Activated B cell treated with CpG ODN at 0.5 μM for 24 hours (primary cell): ENCODE results near the gene CYS1. TPM values are rescaled to one million over a fixed set of nuclear protein-coding genes. Genes with fewer than 3 reads are reported as not detected.
"Not testable (repeated sequence)": the region's sequence is repeated elsewhere in the genome, so short reads cannot be mapped to it uniquely, and the experiment has no call there.

Experiments used
- ATAC-seq: fragments of 200-7000 bp; cut with Tn5 transposase; one replicate; pipeline ENCODE4 v1.10.0; 2021; ENCODE audit warnings: low read depth, mild to moderate bottlenecking, moderate library complexity
- CTCF ChIA-PET: fragments of 350-600 bp; sonication (Branson Sonifier 250); formaldehyde crosslinking; loops from one replicate; lab custom pipeline; 2021; ENCODE audit warnings: antibody characterized with exemption; lab: Charles Lee
- POLR2A ChIA-PET: fragments of 350-600 bp; sonication (Branson Sonifier 250); formaldehyde crosslinking; loops from one replicate; lab custom pipeline; 2021; ENCODE audit warnings: antibody characterized with exemption; lab: Charles Lee
- DNase-seq: peaks from one replicate; pipeline ENCODE4 v3.0.0; 2022
- H3K27ac Mint-ChIP-seq: one replicate; pipeline ENCODE4 v1.8.0; 2020; ENCODE audit warnings: mixed read lengths
- H3K27me3 Mint-ChIP-seq: one replicate; pipeline ENCODE4 v1.8.0; 2021; ENCODE audit warnings: mixed read lengths
- H3K36me3 Mint-ChIP-seq: one replicate; pipeline ENCODE4 v1.8.0; 2021; ENCODE audit warnings: low read depth, mixed read lengths
- H3K4me1 Mint-ChIP-seq: one replicate; pipeline ENCODE4 v1.8.0; 2021; ENCODE audit warnings: mixed read lengths
- H3K4me3 Mint-ChIP-seq: one replicate; pipeline ENCODE4 v1.8.0; 2020; ENCODE audit warnings: mild to moderate bottlenecking, mixed read lengths
- H3K9me3 Mint-ChIP-seq: one replicate; pipeline ENCODE4 v1.8.0; 2020; ENCODE audit warnings: mixed read lengths
- intact Hi-C: fragments of 100-400 bp; cut with micrococcal nuclease; formaldehyde crosslinking; loops from one replicate; pipeline ENCODE4 v1.15.1; 2024
- total RNA-seq: library from RNA; stranded (reverse); gene quantifications from 2 replicates; pipeline ENCODE4 v1.2.3, GENCODE V29; 2022
- TF ChIP-seq, protein P1 (sequence below): fragments of 200-600 bp; IDR thresholded peaks from one replicate; pipeline ENCODE4 v1.8.0; 2022; ENCODE audit warnings: antibody characterized with exemption, mild to moderate bottlenecking

The CYS1 gene
- total RNA-seq, 1 donor from 2014 or later: 0.42 TPM

DNA sequence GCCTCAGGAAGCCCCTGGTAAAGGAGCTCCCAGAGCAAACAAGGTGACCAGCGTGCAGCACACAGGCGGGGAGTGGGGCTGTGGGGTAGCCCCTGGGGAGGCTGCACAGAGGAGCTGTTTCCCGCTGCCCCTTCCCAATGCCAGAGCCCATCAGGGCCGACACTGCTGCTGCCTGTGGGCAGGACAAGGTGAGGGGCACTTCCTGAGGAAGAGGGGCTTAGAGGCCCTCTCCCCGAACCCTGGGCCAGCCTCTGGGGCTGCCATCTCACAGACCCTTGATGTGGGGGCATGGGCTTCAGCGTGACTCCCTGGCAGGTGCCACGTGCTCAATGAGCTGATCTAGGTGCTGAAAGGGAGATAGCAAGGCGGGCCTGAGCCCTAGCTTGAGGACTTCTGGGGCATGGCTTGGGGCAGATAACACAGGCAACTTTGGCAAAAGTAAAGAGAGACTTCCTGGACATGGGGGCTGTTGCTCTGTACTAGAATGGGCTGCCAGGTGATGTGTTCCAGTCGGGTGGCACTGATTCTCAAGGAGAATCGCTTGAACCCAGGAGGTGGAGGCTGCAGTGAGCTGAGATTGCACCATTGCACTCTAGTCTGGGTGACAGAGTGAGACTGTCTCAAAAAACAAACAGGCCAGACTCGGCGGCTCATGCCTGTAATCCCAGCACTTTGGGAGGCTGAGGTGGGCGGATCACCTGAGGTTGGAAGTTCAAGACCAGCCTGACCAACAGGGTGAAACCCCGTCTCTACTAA lies 46.8 kb downstream of the CYS1 start:
- ATAC-seq (no peak), DNase-seq (no peak)
- H3K4me1 Mint-ChIP-seq: peaks cover 57% of the 10 kb centered on the region
- POLR2A ChIA-PET: interaction anchor here (0.5 kb wide), 1 partner anchor 47 kb away, joined by 5 read pairs; no protein-coding TSS in a partner anchor
- TF ChIP-seq, protein P1, sequence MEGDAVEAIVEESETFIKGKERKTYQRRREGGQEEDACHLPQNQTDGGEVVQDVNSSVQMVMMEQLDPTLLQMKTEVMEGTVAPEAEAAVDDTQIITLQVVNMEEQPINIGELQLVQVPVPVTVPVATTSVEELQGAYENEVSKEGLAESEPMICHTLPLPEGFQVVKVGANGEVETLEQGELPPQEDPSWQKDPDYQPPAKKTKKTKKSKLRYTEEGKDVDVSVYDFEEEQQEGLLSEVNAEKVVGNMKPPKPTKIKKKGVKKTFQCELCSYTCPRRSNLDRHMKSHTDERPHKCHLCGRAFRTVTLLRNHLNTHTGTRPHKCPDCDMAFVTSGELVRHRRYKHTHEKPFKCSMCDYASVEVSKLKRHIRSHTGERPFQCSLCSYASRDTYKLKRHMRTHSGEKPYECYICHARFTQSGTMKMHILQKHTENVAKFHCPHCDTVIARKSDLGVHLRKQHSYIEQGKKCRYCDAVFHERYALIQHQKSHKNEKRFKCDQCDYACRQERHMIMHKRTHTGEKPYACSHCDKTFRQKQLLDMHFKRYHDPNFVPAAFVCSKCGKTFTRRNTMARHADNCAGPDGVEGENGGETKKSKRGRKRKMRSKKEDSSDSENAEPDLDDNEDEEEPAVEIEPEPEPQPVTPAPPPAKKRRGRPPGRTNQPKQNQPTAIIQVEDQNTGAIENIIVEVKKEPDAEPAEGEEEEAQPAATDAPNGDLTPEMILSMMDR: no peak
- CTCF ChIA-PET: interaction anchor here (1.3 kb wide), 1 partner anchor 48 kb away, joined by 3 read pairs; no protein-coding TSS in a partner anchor
- no peaks in the 10 kb centered on the region for H3K36me3 Mint-ChIP-seq
- no peak overlapping the region for H3K27ac Mint-ChIP-seq
- intact Hi-C loops: no loop called here
- no peak overlapping the region for H3K4me3 Mint-ChIP-seq
- H3K27me3 Mint-ChIP-seq: no peaks in the 10 kb centered on the region
- H3K9me3 Mint-ChIP-seq: no peaks in the 10 kb centered on the region

DNA sequence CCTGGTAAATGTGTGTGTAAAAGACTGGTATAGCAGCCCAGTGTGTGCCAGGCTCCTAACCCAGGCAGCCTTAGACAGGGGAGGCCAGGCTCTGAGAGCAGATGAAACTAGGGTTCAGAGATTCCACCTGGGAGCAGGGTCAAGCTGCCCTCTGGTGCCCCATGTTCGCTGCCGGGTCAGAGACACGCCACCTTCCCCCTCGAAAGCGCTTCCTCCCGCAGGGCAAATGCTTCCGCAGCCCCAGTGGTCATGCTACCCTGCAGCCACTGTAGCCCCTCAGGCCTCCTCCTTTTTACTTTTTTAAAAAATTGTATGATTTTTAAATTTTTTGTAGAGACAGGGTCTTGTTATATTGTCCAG lies 47.5 kb downstream of the CYS1 start:
- no peaks in the 10 kb centered on the region for H3K9me3 Mint-ChIP-seq
- CTCF ChIA-PET: interaction anchor here (1.3 kb wide), 1 partner anchor 47 kb away, joined by 3 read pairs; no protein-coding TSS in a partner anchor
- intact Hi-C loops: no loop called here
- ATAC-seq (no peak), DNase-seq (no peak)
- POLR2A ChIA-PET: no interaction called here
- H3K4me1 Mint-ChIP-seq: peaks cover 63% of the 10 kb centered on the region
- TF ChIP-seq, protein P1: no peak
- H3K4me3 Mint-ChIP-seq: no peak overlapping the region
- no peaks in the 10 kb centered on the region for H3K27me3 Mint-ChIP-seq
- H3K36me3 Mint-ChIP-seq: no peaks in the 10 kb centered on the region
- no peak overlapping the region for H3K27ac Mint-ChIP-seq

DNA sequence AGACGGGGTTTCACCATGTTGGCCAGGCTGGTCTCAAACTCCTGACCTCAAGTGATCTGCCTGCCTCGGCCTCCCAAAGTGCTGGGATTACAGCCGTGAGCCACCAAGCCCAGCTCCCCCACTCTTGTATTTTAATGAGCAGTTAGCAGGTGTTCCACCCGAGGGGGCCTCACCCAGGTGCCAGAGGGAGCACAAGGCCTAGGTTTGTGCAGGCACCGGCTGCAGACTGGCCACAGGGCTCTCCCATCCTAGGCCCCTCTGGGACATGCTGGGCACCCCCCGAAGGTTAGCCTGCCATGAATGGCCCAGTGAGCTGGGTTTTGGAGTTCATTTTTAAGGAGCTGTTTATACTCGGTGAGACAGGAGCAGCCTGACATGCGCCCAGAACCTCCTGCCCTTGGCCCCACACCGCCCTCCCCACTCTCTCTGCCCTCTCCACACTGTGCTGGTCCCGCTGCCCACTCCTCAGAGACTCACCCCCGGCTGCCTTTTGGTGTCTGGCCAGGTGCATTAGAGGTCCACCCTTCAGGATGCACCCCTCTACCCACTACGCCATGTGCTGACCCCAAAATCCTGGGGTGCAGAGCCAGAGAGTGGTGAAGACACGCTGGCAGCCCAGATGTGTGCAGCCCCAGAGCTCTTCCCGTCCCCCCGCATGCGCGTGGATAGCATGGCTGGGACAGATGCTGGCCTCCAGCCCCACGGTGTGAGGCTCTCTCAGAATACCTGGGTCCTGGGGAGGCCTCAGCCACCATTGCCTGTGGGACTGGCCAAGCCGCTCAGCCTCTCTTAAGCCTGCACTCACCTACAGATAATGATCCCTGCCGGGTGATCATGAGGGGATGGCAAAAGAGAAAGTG lies 48.1 kb downstream of the CYS1 start:
- Mint-ChIP-seq H3K27ac (no peak overlapping the region), H3K9me3 (no peaks in the 10 kb centered on the region), H3K27me3 (no peaks in the 10 kb centered on the region), H3K36me3 (no peaks in the 10 kb centered on the region), H3K4me1 (peaks cover 63% of the 10 kb centered on the region), H3K4me3 (no peak overlapping the region)
- CTCF ChIA-PET: interaction anchor here (0.9 kb wide), 1 partner anchor 217 kb away, joined by 3 read pairs; no protein-coding TSS in a partner anchor
- POLR2A ChIA-PET: interaction anchor here (4.6 kb wide), 1 partner anchor 12 kb away, joined by 52 read pairs; the partner anchor contains the start of gene KLF11
- no peak for DNase-seq
- TF ChIP-seq, protein P1: no peak
- no peak for ATAC-seq
- intact Hi-C loops: no loop called here

DNA sequence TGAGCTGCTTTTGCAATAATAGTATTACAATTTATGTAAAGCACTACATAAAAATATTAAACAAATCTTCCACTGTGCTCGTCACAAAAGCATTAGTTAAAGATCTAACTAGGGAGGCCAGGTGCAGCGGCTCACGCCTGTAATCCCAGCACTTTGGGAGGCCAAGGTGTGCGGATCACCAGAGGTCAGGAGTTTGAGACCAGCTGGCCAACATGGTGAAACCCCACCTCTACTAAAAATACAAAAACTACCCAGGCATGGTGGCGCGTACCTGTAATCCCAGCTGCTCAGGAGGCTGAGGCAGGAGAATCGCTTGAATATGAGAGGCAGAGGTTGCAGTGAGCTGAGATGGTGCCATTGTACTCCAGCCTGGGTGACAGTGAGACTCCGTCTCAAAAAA lies 49.4 kb downstream of the CYS1 start:
- H3K27me3 Mint-ChIP-seq, H3K27ac Mint-ChIP-seq, ATAC-seq, DNase-seq, H3K36me3 Mint-ChIP-seq, intact Hi-C loops, H3K9me3 Mint-ChIP-seq, CTCF ChIA-PET: not testable (repeated sequence)
- Mint-ChIP-seq H3K4me3 (peak overlapping the region; percentile 38), H3K4me1 (peaks cover 58% of the 10 kb centered on the region)
- POLR2A ChIA-PET: interaction anchor here (0.6 to 4.6 kb wide), 3 partner anchors 13 to 475 kb away, joined by 3 to 52 read pairs (median 5); partner anchors contain the start of genes ADAM17 and KLF11

DNA sequence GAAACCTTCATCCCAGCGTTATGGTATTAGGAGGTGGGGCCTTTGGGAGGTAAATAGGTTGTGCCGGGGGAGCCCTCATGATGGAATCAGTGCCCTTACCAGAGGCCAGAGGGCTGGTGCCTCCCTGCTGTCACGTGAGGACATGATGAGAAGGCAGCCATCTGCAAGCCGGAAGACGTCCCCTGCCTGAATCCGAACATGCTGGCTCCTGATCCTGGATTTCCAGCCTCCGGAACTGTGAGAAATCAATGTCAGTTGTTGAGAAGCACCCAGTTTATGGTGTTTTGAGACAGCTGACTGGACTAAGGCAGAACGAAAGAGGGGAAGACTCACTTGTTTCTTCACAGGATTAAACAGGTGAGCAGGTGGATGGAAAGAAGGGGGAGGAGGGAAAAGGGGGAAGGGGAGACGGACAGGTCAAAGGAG lies 49.9 kb downstream of the CYS1 start:
- Mint-ChIP-seq H3K27ac (no peak overlapping the region), H3K27me3 (no peaks in the 10 kb centered on the region), H3K36me3 (no peaks in the 10 kb centered on the region), H3K9me3 (no peaks in the 10 kb centered on the region), H3K4me1 (peaks cover 54% of the 10 kb centered on the region), H3K4me3 (no peak overlapping the region)
- ATAC-seq (no peak), DNase-seq (no peak)
- ChIA-PET POLR2A (interaction anchor here (0.6 to 4.6 kb wide), 4 partner anchors 13 to 475 kb away, joined by 3 to 52 read pairs (median 8); partner anchors contain the start of genes ADAM17 and KLF11), CTCF (interaction anchor here (2.1 kb wide), 1 partner anchor 17 kb away, joined by 15 read pairs; no protein-coding TSS in a partner anchor)
- intact Hi-C loops: no loop called here
- TF ChIP-seq, protein P1: no peak
